Measurements from ENCODE around the gene LLGL2.

The LLGL2 gene

GRCh38 chr17:75615301-75615700 is 89.8 kb downstream of the LLGL2 start:
- H3K36me3 ChIP-seq (replicated peaks; ENCODE audit: insufficient read depth, low read length) = no peaks in the 10 kb centered on the region
- no peak for TF ChIP-seq EZH2 (optimal IDR thresholded peaks at IDR 0.05; ENCODE audit: low read depth, low read length)
- TF ChIP-seq, protein P1, sequence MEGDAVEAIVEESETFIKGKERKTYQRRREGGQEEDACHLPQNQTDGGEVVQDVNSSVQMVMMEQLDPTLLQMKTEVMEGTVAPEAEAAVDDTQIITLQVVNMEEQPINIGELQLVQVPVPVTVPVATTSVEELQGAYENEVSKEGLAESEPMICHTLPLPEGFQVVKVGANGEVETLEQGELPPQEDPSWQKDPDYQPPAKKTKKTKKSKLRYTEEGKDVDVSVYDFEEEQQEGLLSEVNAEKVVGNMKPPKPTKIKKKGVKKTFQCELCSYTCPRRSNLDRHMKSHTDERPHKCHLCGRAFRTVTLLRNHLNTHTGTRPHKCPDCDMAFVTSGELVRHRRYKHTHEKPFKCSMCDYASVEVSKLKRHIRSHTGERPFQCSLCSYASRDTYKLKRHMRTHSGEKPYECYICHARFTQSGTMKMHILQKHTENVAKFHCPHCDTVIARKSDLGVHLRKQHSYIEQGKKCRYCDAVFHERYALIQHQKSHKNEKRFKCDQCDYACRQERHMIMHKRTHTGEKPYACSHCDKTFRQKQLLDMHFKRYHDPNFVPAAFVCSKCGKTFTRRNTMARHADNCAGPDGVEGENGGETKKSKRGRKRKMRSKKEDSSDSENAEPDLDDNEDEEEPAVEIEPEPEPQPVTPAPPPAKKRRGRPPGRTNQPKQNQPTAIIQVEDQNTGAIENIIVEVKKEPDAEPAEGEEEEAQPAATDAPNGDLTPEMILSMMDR (IDR thresholded peaks at IDR 0.05; ENCODE audit: low read length) = no peak
- no peak for TF ChIP-seq EZH2phosphoT487 (IDR thresholded peaks at IDR 0.05; ENCODE audit: low read length)
- no peak for DNase-seq
- no peak overlapping the region for H3K9ac ChIP-seq (ENCODE audit: low read length)
- H3F3A ChIP-seq (ENCODE audit: insufficient read depth, low read length) = no peaks in the 10 kb centered on the region
- no peak overlapping the region for H3K27ac ChIP-seq (ENCODE audit: low read length)
- no peaks in the 10 kb centered on the region for H3K4me1 ChIP-seq (ENCODE audit: low read length)
- H2AFZ ChIP-seq (ENCODE audit: low read length) = no peak overlapping the region
- no peaks in the 10 kb centered on the region for H3K9me2 ChIP-seq (replicated peaks; ENCODE audit: insufficient read depth, low read length)
- H3K79me2 ChIP-seq (ENCODE audit: low read length) = no peaks in the 10 kb centered on the region
- no peaks in the 10 kb centered on the region for H4K20me1 ChIP-seq (ENCODE audit: insufficient read depth, low read length)
- H3K4me3 ChIP-seq (ENCODE audit: low read length) = no peak overlapping the region
- H3K9me3 ChIP-seq (replicated peaks; ENCODE audit: insufficient read depth, low read length) = no peaks in the 10 kb centered on the region
- peaks cover 97% of the 10 kb centered on the region for H3K27me3 ChIP-seq (replicated peaks; ENCODE audit: insufficient read depth, low read length)
- H3K4me2 ChIP-seq (ENCODE audit: low read depth, low read length) = no peak overlapping the region

DNA sequence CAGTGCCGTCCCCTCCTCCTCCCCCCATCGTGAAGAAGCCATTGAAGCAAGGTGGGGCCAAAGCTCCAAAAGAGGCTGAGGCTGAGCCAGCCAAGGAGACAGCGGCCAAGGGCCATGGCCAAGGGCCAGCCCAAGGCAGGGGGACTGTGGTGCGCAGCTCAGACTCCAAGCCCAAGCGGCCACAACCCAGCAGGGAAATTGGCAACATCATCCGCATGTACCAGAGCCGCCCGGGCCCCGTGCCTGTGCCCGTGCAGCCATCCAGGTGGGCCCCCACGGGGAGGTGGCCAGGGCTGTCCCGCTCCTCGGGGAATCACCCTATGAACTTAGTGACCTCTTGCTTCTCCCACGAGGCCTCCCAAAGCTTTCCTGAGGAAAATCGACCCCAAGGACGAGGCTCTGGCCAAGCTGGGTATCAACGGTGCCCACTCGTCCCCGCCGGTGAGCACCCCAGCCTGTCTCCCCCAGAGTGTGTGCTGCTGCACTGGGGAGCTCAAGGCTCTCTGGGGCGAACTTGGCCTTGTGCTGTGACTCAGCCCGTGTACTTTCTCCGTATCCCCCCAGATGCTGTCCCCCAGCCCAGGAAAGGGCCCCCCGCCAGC is 91.1 kb downstream of the LLGL2 start:
- no peak overlapping the region for H3K27ac ChIP-seq (ENCODE audit: low read length)
- no peak overlapping the region for H3K4me3 ChIP-seq (ENCODE audit: low read length)
- H3K27me3 ChIP-seq (replicated peaks; ENCODE audit: insufficient read depth, low read length) = peaks cover 97% of the 10 kb centered on the region
- H3K4me1 ChIP-seq (ENCODE audit: low read length) = no peaks in the 10 kb centered on the region
- H3K79me2 ChIP-seq (ENCODE audit: low read length) = no peaks in the 10 kb centered on the region
- H3F3A ChIP-seq (ENCODE audit: insufficient read depth, low read length) = no peaks in the 10 kb centered on the region
- H3K36me3 ChIP-seq (replicated peaks; ENCODE audit: insufficient read depth, low read length) = no peaks in the 10 kb centered on the region
- TF ChIP-seq, protein P1 (IDR thresholded peaks at IDR 0.05; ENCODE audit: low read length) = no peak
- TF ChIP-seq EZH2 (optimal IDR thresholded peaks at IDR 0.05; ENCODE audit: low read depth, low read length) (no peak), EZH2phosphoT487 (IDR thresholded peaks at IDR 0.05; ENCODE audit: low read length) (no peak)
- H3K9ac ChIP-seq (ENCODE audit: low read length) = no peak overlapping the region
- H3K9me3 ChIP-seq (replicated peaks; ENCODE audit: insufficient read depth, low read length) = no peaks in the 10 kb centered on the region
- no peak for DNase-seq
- H3K4me2 ChIP-seq (ENCODE audit: low read depth, low read length) = no peak overlapping the region
- no peaks in the 10 kb centered on the region for H4K20me1 ChIP-seq (ENCODE audit: insufficient read depth, low read length)
- no peaks in the 10 kb centered on the region for H3K9me2 ChIP-seq (replicated peaks; ENCODE audit: insufficient read depth, low read length)
- H2AFZ ChIP-seq (ENCODE audit: low read length) = no peak overlapping the region

GRCh38 chr17:75617218-75617617 is 91.7 kb downstream of the LLGL2 start:
- Histone ChIP-seq H3K4me1 (ENCODE audit: low read length) (no peaks in the 10 kb centered on the region), H3K4me2 (ENCODE audit: low read depth, low read length) (no peak overlapping the region), H3K79me2 (ENCODE audit: low read length) (no peaks in the 10 kb centered on the region), H2AFZ (ENCODE audit: low read length) (no peak overlapping the region), H3K9me3 (replicated peaks; ENCODE audit: insufficient read depth, low read length) (no peaks in the 10 kb centered on the region), H3K27me3 (replicated peaks; ENCODE audit: insufficient read depth, low read length) (peaks cover 97% of the 10 kb centered on the region), H3K27ac (ENCODE audit: low read length) (no peak overlapping the region), H3K9me2 (replicated peaks; ENCODE audit: insufficient read depth, low read length) (no peaks in the 10 kb centered on the region), H3K9ac (ENCODE audit: low read length) (no peak overlapping the region), H4K20me1 (ENCODE audit: insufficient read depth, low read length) (no peaks in the 10 kb centered on the region), H3K36me3 (replicated peaks; ENCODE audit: insufficient read depth, low read length) (no peaks in the 10 kb centered on the region), H3F3A (ENCODE audit: insufficient read depth, low read length) (no peaks in the 10 kb centered on the region), H3K4me3 (ENCODE audit: low read length) (no peak overlapping the region)
- TF ChIP-seq, protein P1 (IDR thresholded peaks at IDR 0.05; ENCODE audit: low read length) = no peak
- TF ChIP-seq EZH2 (optimal IDR thresholded peaks at IDR 0.05; ENCODE audit: low read depth, low read length) (no peak), EZH2phosphoT487 (IDR thresholded peaks at IDR 0.05; ENCODE audit: low read length) (no peak)
- no peak for DNase-seq

Measured in MM.1S (cell line).